HG03097 (cell line): ENCODE data around the gene PPP1R18.

Experiments used
- ATAC-seq: cut with Tn5 transposase; IDR thresholded peaks from one replicate; pipeline ENCODE4 v1.9.1; 2021; ENCODE audit not compliant: unreplicated experiment, low FRiP score

PPP1R18 gene

GRCh38 chr6:30689022-30689865 lies 2.8 kb upstream of the PPP1R18 start:
- ATAC-seq: no peak

- no peak for ATAC-seq
These were observed 2.1 kb upstream of the PPP1R18 start for GRCh38 chr6:30688569-30688968.

- ATAC-seq: no peak
These were observed 1.4 kb upstream of the PPP1R18 start for GRCh38 chr6:30687659-30688431.

GRCh38 chr6:30686908-30687658 lies 638 bp upstream of the PPP1R18 start:
- peak; percentile 49 for ATAC-seq

GRCh38 chr6:30685157-30686008 lies 1.1 kb downstream of the PPP1R18 start:
- ATAC-seq: no peak

- no peak for ATAC-seq
These were observed 1.9 kb downstream of the PPP1R18 start for GRCh38 chr6:30684386-30685156.

GRCh38 chr6:30683980-30684338 lies 2.5 kb downstream of the PPP1R18 start:
- no peak for ATAC-seq

- no peak for ATAC-seq
These were observed 3.1 kb downstream of the PPP1R18 start for GRCh38 chr6:30683183-30683979.

GRCh38 chr6:30682143-30683117 lies 4.0 kb downstream of the PPP1R18 start:
- peak; percentile 28 for ATAC-seq

- no peak for ATAC-seq
These were observed 4.7 kb downstream of the PPP1R18 start for GRCh38 chr6:30681766-30682142.

- ATAC-seq: no peak
These were observed 6.5 kb downstream of the PPP1R18 start for GRCh38 chr6:30679765-30680535.

- peak; percentile 39 for ATAC-seq
These were observed 7.3 kb downstream of the PPP1R18 start for GRCh38 chr6:30678964-30679726.

- no peak for ATAC-seq
These were observed 9.7 kb downstream of the PPP1R18 start for GRCh38 chr6:30676660-30677285.

- peak; percentile 80 for ATAC-seq
These were observed 13.8 kb downstream of the PPP1R18 start, which contains the start of gene DHX16 for GRCh38 chr6:30672445-30673253. TSS of gene DHX16 (minus strand) at chr6:30673006. CDS start at chr6:30672841, 165 bp downstream.
